HG03571 (cell line): Measurements from ENCODE around the gene COL4A4.

Experiments
- ATAC-seq: cut with Tn5 transposase; IDR thresholded peaks from one replicate; pipeline ENCODE4 v1.9.1; 2021; ENCODE audit not compliant: unreplicated experiment

COL4A4 gene

DNA sequence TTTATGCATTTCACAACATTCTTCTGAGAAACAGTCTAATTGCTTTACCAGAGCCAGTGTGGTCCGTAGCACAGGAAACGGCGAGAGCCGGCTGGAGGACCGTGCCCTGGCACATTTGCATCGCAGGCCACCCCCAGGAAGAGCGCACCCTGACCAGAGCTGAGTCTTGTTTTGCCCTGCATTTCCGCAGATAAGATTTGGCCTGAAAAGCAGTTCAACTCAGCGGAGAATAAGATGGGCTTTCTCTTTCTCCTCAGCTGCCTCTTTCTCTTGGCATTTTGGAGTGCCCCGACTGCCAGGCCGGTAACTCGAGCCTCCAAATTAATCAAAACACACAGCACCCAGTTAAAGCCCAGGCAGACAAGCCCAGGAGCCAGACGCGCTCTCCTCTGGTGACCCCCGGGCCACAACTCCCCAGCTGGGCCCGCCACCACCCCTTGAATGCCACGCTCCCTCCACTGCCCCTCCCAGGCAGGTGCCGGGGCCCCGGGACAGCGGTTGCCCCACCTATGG, 464 bp downstream of the COL4A4 start:
- peak; percentile 76 for ATAC-seq

DNA sequence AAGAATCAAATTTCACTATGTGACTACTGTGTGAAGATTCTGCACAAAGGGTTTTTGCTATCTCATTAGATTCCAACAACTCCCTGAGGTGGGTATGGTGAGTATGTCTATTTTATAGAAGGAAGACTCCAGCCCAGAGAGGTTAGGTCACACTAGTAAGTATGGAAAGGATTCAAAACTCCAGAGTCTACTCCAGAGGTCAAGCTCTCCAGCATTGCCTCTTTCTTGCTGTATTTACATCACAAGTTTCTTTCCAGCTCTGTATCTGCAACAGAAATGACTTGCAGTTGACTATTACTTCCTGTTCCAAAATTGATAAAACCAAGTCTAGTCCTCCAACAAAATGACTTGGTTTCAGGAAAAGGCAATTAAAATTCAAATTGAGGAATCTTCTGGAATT, 2.1 kb downstream of the COL4A4 start:
- no peak for ATAC-seq

GRCh38 chr2:227160164-227160563, 3.8 kb downstream of the COL4A4 start:
- no peak for ATAC-seq

DNA sequence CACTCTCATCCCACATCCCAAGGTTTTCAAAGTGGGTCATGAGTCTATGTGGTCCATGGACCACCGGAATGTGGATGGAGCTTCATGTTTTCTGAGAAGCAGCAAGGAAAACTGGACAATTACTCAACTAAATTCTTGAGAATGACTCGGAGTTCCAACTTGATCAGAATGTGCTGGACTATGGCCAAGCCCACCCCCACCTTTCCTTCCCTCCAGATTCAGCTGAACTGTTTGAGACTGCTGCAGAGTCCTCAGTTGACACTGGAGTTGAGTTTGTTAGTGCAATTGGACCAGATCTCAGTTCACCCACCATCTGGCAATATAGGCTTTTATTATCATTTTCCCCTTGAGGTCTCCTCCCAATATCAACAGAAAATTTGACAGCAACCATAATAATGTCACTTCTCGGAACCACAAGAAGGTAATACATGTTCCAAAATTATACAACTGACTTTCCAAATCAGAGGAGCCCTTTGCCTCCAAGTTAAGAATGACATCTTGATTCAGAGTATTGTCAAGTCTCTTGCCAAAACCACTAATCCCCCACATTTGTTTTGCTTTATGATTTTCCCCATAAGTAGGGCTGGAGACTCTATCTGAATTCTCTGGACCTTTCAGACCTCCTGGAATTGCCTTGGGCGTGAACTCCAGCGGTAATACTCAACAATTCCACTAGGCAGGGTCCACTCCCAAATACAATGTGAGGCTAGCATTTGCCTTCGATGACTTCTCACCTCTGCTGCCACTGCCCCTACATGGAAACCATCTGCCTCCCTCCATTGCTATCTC, 8.8 kb downstream of the COL4A4 start:
- no peak for ATAC-seq

DNA sequence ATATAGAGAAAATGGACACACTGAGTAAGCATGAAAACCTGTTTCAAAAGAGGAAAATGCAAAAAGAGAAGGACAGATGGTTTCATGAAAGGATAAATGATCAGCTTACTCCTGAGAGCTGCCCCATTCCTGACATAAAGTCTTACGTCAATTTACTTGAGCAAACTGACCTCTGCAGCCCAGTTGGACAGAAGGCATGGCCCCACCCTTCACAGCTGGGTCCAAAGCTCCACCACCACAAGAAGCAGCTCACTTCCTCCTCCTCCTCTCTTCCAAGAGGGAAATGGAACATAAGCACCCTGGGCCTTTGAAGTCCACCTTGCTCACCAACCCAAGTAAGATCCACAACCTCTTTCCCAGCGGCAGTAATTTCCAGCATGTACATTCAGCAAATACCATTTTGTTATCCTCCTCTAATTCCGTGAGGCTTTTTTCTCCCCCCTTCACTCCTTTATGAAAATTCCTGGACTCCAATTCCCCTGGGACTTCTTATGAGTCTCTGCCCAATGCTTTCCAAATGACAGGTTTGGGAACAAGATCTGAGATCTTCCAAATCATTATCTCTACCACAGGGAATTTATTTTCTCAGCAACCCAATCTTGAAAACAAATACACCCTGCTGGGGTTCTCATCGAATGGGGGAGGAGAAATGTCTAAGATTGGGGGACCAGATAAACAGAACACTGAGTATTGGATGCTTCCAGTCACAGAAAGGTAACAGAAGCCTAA, 10.1 kb downstream of the COL4A4 start:
- no peak for ATAC-seq

GRCh38 chr2:227153307-227153706, 10.7 kb downstream of the COL4A4 start:
- ATAC-seq, result no peak

- no peak for ATAC-seq
Measured at GRCh38 chr2:227152093-227152766, 11.8 kb downstream of the COL4A4 start.

DNA sequence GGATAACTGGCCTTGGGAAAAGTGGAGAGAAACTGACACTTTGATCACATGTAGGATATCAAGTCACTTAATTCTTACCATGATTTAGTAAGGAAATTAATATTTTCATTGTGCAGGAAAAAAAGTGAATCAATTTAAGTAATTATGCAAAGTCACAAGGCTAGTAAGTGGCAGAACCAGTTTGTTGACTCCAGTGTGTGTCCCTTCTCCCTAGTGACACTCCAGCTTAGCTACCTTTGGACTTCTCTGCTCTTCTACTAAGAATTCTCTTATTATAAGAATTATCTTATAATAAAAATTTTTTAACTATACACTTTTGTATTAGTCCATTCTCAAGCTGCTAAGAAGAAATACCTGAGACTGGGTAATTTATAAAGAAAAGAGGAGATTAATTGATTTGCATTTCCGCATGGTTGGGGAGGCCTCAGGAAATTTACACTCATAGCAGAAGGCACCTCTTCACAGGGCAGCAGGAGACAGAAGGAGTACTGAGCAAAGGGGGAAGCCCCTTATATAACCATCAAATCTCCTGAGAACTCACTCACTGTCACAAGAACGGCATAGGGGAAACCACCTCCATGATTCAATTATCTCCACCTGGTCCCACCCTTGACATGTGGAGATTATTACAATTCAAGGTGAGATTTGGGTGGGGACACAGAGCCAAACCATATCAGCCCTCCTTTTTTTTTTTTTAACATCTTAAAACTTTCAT, 13.6 kb downstream of the COL4A4 start:
- no peak for ATAC-seq

DNA sequence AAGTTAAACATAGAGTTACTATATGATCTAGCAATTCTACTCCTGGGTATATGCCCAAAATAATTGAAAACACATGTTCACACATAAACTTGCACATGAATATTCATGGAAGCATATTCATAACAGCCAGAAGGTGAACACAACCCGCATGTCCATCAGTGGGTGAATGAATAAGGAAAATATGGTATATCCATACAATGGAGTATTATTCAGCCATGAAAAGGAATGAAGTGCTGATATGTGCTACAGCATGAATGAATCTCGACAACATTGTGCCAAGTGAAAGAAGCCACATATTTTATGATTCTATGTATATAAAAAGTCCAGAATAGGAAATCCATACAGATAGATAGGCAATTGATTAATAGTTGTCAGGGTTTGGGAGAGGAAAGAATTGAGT, 15.9 kb downstream of the COL4A4 start:
- ATAC-seq, result no peak

GRCh38 chr2:227147023-227147422, 17.0 kb downstream of the COL4A4 start:
- no peak for ATAC-seq

GRCh38 chr2:227146456-227146855, 17.5 kb downstream of the COL4A4 start:
- no peak for ATAC-seq

DNA sequence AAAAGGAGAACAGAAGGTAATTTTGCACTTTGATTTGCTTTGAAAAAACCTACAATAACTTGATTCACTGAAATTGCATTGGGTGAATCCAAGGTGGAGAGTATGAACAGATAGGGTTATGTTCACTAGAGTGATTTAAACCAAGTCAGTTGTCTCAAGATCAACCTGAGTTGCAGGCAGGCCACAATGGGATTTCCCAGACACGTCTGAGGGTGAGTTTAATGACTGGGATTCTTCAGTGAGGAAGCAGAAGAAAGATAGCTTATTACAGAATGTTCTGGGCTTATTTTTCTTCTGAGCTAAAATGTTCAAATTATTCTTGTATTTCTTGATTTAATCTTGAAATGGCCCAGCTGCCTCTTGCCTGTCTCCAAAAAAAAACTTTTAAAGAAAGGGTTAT, 20.1 kb downstream of the COL4A4 start:
- no peak for ATAC-seq

GRCh38 chr2:227141301-227141700, 22.7 kb downstream of the COL4A4 start:
- ATAC-seq, result no peak

GRCh38 chr2:227134591-227134990, 29.4 kb downstream of the COL4A4 start:
- no peak for ATAC-seq

DNA sequence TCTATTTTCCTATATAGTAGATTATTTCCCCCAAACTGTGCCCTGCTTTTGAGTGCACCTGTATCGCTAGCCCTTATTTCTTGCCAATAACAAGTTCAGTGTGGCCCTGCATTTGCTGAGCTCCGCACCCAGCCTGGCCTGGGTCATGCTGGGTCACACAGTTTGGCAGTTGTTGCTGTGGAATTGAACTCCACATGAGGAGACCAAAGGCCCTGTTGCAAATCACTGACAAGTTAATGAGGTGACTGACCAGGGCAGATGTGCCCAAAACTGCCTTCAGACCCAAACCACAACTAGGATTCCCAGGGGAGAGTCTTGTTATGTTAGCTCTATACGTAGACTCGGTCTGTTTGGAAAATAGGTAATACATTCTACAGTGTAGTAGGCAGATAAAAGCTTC, 31.0 kb downstream of the COL4A4 start:
- no peak for ATAC-seq

- no peak for ATAC-seq
Measured at GRCh38 chr2:227130636-227131035, 33.4 kb downstream of the COL4A4 start.

DNA sequence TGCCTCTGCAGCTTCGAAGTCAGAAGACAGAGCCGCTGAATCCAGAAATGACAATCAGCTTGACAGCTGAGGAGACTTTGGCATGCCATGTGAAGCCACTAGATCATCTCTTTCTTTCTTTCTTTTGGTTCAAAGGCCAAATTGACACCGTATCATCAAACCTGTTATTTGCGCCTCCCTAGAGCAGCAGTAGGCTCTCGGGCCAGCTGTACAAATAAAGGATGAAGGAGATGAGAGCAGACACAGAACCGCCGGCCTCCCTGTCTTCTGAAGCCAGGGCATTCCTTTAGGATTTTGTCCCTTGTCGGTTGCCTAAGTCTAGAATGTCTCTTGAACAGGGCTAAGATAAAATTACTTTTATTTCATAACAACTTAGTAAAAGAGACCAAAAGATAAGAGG, 36.8 kb downstream of the COL4A4 start:
- no peak for ATAC-seq

DNA sequence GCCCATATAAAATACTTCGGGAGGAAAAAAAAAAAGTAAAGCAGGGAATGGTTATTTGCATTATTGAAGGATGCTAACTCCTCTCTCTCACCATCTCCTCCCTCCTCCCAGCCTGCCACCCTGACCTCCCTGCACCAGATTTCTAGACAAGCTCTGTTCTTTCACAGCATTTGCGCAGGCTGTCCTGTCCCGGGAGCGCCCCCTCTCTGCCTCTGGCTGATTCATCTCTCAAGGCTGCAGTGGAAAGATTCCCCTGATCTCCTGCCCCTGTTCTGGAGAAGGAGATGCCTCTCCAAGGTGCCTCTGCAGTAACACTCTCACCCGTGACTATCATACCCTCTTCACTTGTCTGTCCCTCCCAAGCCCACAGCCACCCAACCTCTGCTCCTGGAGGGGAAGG, 38.5 kb downstream of the COL4A4 start:
- no peak for ATAC-seq

GRCh38 chr2:227124811-227125210, 39.2 kb downstream of the COL4A4 start:
- no peak for ATAC-seq

DNA sequence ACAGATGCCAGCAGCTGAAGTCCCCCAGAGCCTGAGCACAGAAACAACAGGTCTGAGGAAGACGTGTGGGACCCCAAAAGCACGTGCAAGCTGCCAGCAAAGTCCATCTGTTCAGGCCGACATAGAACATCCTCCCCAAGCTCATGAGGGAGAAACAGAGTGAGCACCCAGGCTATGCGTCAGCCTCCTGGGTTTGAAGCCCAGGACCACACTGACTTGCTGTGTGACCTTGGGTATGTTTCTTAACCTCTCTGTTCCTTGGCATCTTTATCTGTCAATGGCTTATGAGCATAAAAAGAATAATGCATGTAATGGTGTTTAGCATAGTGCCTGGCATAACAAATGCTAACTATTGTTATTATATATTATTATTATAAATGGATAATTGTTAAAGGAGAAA, 40.3 kb downstream of the COL4A4 start:
- no peak for ATAC-seq

GRCh38 chr2:227118353-227118752, 45.7 kb downstream of the COL4A4 start:
- ATAC-seq, result no peak
